ENCODE data around the gene RAD51AP2.
"Not testable (repeated sequence)": the region's sequence is repeated elsewhere in the genome, so short reads cannot be mapped to it uniquely, and the experiment has no call there.

RAD51AP2 gene

GRCh38 chr2:17536416-17536815 is 18.2 kb upstream of the RAD51AP2 start:
- no peak for DNase-seq

- no peak for DNase-seq
Measured at GRCh38 chr2:17533546-17533945, 15.3 kb upstream of the RAD51AP2 start.

- DNase-seq = no peak
Measured at GRCh38 chr2:17529771-17530170, 11.5 kb upstream of the RAD51AP2 start.

DNA sequence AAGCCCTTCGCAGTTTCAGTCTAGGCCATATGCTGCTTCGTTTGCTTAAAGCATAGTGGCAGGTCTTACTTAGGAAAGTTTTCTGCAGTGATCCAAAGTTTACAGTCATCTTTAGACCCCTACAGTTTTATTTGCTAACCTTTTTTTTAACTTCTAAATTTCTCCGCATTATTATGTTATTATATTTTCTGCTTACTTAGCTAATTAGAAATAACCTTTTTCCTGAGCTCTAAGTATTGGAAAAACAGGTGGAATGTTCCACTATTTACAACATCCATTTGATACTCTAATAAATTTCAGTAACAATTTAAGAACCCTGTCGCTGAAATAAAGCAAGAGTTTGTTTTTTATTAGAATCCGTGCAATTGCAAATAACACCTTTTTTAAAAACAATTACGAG is 4.1 kb upstream of the RAD51AP2 start:
- no peak for DNase-seq

DNA sequence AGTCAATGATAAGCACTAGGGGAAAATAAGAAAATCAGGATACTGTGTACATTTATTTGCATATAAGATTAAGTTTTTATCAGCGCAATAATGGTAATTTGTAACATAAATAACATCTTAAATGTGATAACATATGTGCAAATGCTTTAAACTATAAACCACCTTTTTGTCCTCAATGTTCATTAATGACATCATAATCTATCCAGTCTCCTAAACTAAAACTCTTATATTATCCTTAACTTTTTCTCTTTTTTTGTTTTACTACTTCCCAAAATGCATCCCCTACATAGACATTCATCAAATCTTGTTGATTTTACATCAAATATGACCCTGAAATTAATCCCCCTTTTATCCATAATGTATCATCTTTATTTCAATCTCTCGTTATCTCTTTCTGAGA is 3.4 kb upstream of the RAD51AP2 start:
- no peak for DNase-seq

DNA sequence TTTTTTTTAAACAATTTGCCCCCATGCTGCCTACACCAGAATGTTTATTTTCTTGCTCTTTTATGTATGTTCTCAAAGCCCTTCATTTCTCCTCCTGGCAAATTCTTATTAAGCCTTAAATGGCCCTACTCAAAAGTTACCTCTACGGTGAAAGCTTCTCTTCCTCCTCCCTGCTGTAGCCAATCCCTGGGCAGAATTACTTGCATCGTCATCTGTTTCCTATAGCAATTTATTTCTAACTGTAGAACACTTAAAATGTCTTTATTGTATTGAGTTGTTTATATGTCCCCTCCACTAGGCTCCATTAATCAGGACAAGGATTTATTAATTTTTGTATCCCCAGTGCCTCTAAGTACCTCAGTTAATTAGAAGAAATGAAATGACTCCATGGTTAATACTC is 2.5 kb upstream of the RAD51AP2 start:
- DNase-seq = no peak

- no peak for DNase-seq
Measured at GRCh38 chr2:17519486-17519885, 1.2 kb upstream of the RAD51AP2 start.

- DNase-seq = no peak
Measured at GRCh38 chr2:17517481-17518211, 594 bp downstream of the RAD51AP2 start.

DNA sequence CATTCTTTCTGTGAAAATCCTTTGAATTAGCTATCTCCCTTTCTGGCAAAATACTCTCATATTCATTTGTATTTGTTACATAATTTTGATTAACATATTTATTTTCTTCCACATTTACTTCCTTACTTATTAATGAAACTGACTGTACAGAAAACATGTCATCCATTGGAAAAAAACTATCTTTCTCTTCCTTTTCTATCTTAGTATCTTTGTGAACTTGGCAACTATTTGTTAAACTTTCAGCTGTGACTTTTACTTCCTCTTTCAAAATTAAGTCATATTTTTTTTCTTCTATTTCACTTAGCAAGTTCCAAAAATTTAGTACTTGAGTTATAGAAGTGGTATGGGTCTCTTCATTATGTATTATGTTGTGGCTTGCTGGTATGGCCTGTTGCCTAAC is 2.6 kb downstream of the RAD51AP2 start:
- no peak for DNase-seq

DNA sequence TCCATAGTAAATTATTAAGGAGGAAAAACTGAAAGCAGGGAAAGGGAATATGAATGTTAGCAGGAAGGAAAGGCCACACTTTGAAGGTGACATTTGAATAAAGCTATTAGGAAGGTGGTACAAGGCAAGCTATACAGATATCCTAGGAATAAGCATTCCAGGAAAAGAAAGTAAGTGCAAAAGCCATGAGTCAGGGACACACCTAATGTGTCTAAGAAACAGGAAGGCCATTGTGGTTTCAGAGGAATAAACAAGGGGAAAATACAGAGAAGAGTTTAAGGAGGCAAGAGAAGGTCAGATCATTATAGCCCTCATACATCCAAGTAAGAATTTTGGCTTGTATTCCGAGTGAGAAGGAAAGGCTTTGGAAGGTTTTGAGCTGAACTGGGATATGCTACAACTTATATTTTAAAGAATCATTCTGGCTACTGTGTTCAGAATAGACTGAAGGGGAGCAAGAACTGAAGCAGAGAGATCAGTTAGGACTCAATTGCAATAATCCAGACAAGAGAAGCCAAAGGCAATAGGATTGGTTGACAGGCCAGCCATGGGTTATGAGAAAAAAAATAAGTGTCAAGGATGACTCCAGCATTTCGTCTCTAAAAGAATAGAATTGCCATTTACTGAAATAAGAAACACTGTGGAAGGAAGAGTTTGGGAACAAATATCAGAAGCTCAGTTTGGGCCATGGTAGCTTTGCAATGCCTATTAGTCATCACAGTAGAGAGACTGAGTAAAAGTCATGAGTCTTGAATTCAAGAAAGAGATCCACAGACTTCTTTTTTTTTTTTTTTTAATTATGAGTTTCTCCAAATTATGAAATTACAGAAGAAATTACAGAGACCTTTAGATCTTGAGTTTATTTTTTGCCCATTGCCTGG is 11.3 kb downstream of the RAD51AP2 start:
- no peak for DNase-seq

- DNase-seq = no peak
Measured at GRCh38 chr2:17497718-17498117, 20.5 kb downstream of the RAD51AP2 start.

DNA sequence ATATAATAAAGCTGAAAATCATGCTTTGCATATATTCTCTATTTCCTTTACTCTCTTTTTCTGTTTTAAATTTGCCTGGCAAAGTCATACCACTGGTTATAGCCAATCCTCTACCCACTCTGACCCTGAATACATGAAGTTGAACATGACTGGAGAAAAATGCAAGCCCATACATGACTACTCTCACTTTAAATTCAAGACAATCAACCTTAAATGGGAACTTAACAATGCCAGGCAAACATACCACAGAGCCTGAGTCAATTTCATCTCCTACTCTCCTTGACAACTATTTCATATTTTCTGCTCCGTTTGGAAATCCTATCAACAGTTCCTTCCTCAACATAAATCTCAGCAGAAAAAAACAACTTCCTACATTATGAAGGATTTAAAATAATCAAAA is 22.6 kb downstream of the RAD51AP2 start:
- DNase-seq = no peak

DNA sequence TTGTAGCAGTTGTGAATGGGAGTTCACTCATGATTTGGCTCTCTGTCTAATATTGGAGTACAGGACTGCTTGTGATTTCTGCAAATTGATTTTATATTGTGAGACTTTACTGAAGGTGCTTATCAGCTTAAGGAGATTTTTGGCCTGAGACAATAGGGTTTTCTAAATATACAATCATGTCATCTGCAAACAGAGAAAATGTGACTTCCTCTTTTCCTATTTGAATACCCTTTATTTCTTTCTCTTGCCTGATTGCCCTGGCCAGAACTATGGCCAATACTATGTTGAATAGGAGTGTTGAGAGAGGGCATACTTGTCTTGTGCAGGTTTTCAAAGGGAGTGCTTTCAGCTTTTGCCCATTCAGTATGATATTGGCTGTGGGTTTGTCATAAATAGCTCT is 28.1 kb downstream of the RAD51AP2 start:
- not testable (repeated sequence) for DNase-seq

GRCh38 chr2:17488610-17489009 is 29.6 kb downstream of the RAD51AP2 start:
- DNase-seq = not testable (repeated sequence)

GRCh38 chr2:17483496-17483895 is 34.7 kb downstream of the RAD51AP2 start:
- no peak for DNase-seq

GRCh38 chr2:17482651-17483050 is 35.6 kb downstream of the RAD51AP2 start:
- no peak for DNase-seq

GRCh38 chr2:17479875-17480274 is 38.4 kb downstream of the RAD51AP2 start:
- DNase-seq = no peak

GRCh38 chr2:17476830-17477229 is 41.4 kb downstream of the RAD51AP2 start:
- DNase-seq = no peak

DNA sequence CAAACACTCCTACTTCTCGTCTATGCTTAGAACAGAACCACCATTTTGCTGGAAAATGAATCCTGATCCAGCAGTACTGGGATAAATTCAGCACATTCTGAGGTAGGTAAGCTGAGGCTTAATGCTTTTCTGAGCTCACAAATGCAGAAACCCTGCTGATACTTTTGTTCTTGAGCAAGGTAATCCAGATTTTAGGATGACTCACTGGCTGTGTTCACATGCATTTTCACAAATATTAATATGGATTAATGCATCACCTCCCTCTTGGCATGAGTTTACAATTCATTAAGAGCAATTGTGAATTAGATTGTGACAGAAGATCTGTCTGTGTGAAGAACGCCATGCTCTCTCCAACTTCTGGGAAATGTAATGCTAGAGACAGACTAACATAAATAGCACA is 42.2 kb downstream of the RAD51AP2 start:
- DNase-seq = no peak

DNA sequence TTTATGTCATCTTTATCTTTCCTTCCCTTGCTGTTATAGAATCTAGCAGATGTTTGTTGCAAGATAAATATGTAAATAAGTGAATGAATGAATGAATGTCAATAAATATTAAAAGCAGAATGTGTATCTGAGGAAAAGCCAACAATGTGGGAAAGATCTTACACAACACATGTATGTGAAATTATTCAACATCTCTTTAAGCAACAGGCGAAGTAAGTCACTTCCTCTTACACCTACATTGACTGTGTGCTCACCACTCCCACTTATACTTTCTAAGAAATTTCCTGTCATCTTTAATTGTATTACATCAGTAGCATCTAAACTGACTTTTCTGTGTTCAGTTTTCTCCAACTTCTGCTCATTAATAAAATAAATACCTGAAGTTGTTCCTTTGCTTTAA is 43.0 kb downstream of the RAD51AP2 start:
- DNase-seq = no peak

DNA sequence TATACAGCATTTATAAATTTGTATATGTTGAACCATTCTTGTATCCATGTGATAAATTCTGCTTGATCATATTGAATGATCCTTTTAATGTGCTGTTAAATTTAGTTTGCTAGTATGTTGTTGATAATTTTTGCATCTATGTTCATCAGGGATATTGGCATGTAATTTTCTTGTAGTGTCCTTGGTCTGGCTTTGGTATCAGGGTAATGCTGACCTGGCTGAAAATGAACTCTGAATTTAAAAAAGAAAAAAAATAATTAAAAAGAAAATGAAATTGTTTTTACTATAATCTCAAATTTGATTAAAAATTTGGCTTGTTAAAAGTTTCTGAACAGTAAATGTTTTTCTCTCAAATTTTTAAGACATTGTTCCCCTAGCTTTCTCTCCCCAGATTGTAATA is 46.3 kb downstream of the RAD51AP2 start:
- DNase-seq = no peak

DNA sequence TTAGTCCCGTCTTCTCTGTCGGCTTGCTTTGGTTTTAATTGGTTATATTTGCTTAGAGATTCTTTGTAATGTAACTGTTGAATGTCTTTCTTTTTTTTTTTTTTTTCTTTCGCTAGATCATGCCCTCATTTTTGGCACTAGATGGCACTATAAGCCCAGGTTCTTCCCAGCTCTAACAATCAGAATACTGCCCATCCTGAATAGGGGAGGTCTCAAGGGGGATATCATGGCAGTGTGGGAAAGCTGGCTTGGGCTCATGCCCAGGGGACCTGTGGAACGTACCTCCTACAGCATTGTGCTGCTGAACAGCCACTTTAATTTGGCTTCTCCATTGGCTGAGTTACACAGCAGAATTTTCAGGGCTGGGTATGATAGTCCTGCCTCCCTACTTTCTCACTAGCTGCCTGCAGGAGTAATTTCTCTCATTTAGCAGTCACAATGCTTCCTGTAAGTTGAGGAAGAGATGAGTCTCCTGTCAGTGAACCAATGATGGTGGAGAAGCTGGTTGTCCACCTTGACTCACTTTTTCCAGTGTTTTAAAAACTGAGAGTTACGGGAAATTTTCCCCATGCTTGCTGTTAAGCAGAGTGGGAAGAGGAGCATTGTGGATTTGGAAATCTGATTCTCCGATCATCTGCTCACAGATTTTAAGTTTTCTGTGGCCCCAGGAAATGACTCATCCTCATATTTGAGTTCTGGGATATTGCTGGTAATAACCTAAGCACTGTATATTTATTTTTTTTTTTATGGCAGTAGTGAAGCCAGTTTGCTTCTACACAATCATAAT is 47.2 kb downstream of the RAD51AP2 start:
- no peak for DNase-seq

GRCh38 chr2:17461087-17461475 is 57.2 kb downstream of the RAD51AP2 start:
- DNase-seq = no peak

Data from CD4-positive, alpha-beta T cell treated with Interleukin-4 for 1 hour (primary cell).